GM18499 (cell line): Measurements from ENCODE around the gene PAX4.
A peak's percentile ranks its signal among the peaks of the same experiment; 100 is the strongest.

Source experiments
- ATAC-seq: cut with Tn5 transposase; IDR thresholded peaks from one replicate; pipeline ENCODE4 v1.9.1; 2021; ENCODE audit warnings: moderate number of reproducible peaks; ENCODE audit not compliant: insufficient read depth, unreplicated experiment

The PAX4 gene

GRCh38 chr7:127632276-127632910 is 14.5 kb upstream of the PAX4 start:
- ATAC-seq: no peak

DNA sequence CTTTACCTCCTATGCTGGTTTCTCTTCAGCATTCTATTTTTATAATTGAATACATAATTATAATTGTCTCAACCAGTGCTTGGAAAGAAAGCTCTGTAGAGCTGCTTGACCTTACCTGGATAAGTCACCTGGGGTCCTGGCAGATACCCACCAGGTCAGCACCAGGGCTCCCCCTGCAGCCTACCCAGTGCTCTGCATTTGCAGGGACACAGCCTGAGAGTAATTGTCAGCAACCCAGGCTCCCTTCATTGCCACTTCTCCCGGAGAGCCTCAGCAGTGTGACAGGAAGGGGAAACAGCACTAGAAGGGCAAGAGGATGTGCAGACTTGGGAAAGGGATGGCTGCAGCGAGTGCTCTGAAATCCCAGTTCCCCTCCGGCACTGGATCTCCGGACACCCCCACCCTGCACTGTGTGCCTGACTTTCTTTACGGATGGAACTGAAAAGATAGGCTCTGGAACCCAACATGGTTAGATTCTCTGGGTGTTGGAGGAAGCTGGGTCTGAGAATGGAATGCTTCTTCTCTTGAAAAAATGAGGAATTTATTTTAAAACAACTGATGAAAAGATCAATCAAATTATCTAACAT is 11.4 kb upstream of the PAX4 start:
- ATAC-seq: no peak

DNA sequence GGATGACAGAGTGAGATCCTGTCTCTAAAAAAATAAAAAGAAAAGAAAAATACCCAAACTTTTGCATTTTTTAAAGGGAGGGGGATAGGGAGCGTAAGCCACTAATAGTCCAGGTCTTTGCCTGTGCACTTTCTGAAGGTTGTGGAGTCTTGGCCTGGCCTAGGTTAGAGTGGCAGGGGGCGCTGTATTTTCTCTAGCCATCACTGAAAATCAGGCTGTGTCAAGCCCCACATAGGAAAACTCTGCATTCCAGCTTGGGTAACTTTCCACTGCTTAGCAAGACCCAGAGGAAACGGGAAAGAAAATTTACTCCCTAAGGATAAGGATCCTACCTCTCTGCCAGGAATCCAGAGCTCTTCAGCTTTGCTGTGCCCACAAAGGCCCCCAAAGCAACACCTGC is 10.5 kb upstream of the PAX4 start:
- no peak for ATAC-seq

DNA sequence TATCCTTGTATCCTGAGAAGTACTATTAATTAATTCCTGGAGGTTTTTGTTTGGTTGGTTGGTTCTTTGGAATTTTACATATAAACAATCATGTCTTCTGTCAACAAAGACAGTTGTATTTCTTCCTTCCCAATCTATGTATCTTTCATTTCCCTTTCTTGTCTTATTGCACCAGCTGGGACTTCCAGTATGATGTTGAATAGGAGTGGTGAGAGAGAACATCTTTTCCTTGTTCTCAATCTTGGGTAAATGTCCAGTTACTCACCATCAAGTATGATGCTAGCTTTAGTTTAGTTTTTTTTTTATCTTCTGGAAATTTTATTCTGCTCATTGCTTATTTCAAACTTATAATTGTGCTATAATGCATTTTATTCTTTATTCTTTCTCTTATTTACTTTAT is 7.4 kb upstream of the PAX4 start:
- no peak for ATAC-seq

DNA sequence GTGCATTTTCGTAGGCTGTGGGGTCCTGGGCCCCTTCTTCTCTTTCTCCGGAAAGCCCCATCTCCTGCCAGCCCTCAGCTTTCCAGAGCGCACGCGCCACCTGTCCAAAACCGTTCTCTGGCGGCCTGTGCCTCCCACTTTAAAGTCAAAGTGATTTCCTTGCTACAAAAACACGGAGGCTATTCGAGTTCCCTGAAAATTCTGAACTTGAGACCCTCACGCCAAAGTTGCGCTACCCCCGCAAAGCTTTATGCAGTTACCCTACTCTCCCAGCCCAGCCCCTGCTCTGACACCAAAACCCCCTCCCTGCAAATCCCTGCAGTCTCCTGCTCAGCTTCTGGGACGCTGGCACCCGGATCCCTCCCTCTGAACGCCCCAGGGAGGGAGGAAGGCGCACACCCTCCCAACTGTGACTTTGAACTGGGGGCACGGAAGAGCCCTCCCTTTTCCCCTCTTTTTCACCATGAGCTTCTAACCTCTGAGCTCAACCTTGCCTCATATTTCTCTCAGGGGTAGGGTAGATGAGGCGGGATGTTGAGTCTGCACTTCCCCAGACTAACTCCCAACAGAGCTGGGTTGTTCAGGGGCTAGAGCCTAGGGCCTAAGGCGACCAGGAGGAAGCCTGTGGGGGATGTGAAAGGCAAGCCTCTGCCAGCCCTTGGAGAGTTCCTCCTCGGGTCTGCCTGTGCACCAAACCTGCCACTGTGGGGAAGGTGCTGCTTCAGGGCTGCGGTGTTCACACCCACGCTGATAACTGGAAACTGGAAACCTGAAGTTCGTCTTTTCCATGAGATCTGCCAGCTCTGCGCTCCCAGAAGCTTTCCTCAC is 2.7 kb upstream of the PAX4 start:
- ATAC-seq: no peak

DNA sequence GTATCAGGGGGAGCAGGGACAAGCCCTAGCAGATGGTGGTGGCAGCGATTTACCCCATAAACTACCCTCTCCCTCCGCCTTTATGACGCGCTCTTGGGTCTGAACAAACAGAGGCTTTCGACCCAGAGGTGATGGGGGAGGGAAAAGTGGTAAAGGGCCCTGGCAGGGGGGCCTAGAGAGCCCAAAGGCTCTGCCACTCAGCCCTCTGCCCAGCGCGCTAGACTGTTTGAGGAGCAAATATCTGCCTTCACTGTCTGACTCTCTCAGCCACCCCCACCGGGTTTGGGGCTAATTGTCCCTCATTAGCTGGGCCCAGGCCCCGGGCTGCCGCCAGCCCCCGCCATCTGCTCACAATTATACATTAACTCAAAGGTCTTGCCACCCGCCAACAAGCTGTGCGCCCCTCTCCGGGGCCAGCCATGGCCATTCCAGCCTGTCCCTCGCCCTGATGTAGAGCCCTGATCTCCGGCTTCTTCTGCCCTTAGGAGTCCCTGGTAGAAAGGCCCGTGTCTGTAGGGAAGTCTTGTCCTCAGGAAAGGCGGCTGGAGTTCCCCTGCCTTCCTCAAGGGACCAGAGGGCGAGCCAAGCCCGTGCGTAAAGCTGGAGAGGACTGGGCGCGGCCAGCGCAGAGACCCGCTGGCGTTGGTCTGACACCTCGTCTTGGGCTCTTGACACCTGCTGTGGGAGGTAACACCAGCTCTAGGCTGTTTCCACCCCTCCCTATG is 1.9 kb upstream of the PAX4 start:
- ATAC-seq: no peak

GRCh38 chr7:127618775-127619174 is 833 bp upstream of the PAX4 start:
- ATAC-seq: no peak

- no peak for ATAC-seq
Observed at GRCh38 chr7:127616724-127617123, 1.2 kb downstream of the PAX4 start.

- ATAC-seq: no peak
Observed at GRCh38 chr7:127612263-127612662, 5.7 kb downstream of the PAX4 start.

DNA sequence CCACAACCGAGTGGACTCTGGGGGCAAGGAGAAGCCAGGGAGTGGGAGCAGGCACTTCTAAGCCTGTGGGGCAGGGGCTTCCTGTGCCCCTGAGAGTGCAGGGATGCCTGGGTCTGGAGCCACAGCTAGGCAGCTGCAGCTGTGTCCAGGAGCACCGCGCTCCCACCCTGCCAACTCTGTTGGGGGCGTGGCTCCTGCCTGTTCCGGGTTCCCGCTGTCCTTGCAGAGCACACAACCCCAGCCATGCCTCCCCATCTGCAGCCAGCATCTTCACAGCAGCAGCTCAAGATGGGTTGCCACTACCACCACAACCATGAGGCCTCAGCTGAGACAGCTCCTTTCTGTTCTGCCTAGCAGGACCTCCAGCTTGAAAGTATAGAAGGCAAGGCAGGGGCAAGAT is 8.6 kb downstream of the PAX4 start:
- ATAC-seq: no peak

- no peak for ATAC-seq
Observed at GRCh38 chr7:127608446-127608845, 9.5 kb downstream of the PAX4 start.

GRCh38 chr7:127600885-127601284 is 17.1 kb downstream of the PAX4 start:
- no peak for ATAC-seq

DNA sequence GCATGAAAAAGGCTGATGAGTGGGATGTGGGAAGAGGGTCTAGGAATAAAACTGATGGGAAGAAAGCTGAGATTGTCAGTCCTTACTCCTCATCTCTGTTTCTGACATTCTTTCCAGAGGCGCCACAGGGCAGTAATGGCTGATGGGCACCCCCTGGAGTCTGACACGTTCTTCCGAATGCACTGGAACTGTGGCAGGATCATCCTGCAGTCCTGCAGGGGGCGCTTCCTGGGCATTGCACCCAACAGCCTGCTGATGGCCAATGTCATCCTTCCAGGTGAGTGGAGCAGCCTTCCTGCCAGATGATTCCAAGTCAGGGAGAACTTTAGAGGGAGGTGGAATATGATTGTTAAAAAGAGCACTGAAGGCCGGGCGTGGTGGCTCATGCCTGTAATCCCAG is 19.6 kb downstream of the PAX4 start:
- ATAC-seq: no peak

- ATAC-seq: no peak
Observed at GRCh38 chr7:127595737-127596136, 22.2 kb downstream of the PAX4 start.

- ATAC-seq: no peak
Observed at GRCh38 chr7:127594490-127594889, 23.5 kb downstream of the PAX4 start.

GRCh38 chr7:127592550-127592949 is 25.4 kb downstream of the PAX4 start:
- ATAC-seq: no peak

DNA sequence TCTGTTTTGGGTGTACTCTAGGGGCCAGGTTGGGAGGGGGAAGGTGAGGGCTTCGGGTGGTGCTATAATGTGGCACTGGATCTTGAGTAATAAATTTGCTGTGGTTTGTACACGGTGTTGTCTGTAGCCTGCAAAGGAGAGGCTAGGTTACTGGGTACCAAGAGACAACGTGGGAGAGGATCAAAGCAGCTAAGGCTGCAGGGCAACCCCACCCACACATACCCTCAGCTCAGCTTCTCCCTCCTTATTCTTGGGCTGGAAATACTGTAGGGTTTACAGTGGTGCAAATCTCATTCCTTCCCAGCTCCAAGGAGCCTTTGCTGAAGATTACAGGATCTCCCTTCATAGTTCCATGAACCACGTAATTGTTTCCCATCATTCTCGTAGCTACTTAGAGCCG is 26.4 kb downstream of the PAX4 start:
- ATAC-seq: no peak

- ATAC-seq: no peak
Observed at GRCh38 chr7:127591189-127591588, 26.8 kb downstream of the PAX4 start.

DNA sequence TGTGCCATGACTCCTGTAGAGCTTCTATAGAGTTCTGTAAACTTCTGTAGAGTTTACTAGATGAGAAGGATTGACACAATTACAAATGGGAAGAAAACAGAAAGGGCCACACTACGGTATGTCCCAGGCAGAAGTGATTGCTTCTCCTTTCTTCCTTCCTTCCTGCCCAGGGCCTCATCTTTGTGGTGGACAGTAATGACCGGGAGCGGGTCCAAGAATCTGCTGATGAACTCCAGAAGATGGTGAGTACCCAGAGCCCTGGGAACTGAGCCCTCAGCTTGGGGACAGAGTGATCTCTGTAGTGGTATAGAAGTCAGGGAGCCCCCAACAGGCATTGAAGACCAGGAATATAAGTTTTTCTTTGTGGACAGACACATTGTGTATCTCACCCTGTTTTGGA is 28.0 kb downstream of the PAX4 start:
- ATAC-seq: no peak

GRCh38 chr7:127588697-127589482 is 29.1 kb downstream of the PAX4 start:
- peak; percentile 0 for ATAC-seq
